Non-pigmented ciliary epithelial cell (primary cell): ENCODE measurements around the gene SMIM10L2A.
"Not testable (repeated sequence)": the region's sequence is repeated elsewhere in the genome, so short reads cannot be mapped to it uniquely, and the experiment has no call there.

ENCODE experiments used
- DNase-seq: peaks from one replicate; pipeline ENCODE4 v3.0.0-alpha.2; 2010; ENCODE audit warnings: low read depth

Gene SMIM10L2A

DNA sequence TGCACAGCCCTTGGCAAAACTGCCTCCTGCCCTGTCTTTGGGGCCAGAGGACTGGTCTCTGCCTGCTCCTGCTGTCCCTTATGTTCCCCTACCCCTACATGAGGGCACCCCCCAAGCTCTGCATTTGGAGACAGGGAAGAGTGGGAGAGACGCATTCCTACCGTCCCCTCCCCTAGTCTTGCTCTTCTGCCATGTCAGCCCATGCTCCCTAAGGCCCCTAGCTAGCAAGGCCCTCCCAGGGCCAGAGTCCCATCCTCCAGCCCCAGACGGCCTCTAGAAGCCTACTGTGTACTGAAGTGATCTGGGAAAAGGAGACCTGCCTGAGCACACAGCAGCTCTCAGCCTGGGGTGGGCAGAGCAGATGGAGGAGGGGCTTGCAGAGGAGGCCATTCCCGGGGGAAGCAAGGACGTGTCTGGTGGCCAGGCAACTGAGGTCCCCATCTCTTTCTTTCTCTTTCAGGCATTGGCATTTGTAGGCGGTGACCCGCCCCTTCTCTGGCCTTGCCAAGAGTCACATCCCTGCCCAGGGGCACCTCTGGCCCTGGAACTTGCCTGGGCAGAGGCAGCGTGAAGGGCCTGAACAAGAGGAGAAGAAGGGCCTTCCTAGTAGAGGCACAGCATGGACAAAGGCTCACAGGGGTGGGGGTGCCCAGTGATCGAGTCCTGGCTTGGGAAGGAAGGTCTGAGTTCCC is 1.6 kb downstream of the SMIM10L2A start:
- not testable (repeated sequence) for DNase-seq

DNA sequence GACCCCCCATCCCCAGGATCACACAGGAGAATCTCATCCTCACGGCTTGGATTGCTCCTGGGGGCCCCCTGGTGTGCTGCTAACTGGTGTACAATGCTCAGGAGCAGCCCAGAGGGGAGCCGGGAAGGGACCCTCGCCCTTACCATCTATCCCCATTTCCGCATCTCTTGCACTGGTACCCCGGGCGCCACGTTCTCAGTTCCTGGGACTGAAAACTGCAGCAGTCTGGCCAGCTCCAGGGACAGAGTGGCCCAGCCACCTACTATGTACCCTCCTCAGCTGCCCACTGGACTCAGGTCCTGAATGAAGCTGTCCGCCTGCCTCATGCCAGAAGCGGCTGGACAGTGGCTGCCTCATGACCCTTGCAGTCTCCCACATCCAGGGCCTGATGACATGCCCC is 2.7 kb downstream of the SMIM10L2A start:
- no peak for DNase-seq

DNA sequence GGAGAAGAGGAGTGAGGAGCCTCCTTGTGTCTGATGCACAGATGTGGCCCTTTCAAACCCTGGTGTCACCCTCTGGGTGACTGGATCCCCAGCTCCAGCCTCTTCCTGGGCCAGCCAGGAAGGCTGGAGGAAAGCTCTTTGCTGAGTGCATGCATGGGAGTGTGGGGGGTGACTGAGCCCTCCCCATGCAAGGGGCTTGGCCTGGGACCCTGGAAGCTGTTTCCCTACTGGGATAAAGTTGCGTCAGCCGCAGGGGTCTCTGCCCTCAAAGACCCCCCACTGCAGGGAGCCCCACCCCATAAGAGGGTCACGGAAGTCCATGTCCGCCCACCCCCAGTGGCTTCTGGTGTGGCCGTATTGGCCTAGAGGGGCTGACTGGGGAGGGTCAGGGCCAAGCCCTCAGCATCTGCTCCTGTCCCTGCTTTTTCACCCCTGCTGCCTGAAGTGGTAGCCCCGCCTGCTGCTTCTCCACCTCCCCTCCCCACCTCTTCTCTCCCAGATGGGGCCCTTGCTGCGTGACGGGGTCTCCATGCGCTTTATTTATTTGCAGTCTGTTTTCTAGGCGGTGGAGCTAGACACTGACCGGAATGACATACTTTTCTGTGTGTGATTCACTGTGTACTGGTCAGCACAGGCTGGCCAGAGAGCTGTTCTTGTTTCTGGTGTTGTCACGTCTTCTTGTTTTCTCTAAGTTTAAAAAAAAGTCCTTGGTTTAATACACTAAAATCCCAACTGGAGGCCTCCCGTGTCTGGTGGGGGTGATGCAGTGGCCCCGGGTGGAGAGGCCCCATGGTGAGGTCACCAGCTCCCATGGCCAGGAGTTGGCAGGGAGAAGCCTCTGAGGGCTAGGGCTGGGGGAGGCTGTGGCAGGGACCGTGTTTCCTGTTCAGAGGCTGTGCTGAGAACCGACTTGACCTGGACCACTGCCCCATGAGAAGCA is 3.6 kb downstream of the SMIM10L2A start:
- DNase-seq: no peak

DNA sequence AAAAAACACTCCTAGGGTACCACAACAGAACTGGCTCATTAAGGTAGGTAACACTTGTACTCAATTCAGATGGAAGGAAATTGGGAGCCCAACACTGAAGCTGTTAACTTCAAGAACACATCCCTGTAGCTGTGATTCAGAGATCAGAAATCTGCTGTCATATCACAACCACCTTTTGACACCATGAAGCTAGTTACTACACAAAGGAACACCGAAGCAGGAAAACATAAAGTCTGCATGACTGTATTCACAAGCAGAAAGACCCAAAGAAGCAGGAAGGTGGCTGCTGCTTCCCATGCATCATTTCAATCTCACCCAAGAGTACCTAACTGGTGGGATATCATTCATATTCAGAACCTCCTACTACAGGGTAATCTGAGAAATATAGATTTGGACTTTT is 7.7 kb downstream of the SMIM10L2A start:
- no peak for DNase-seq

DNA sequence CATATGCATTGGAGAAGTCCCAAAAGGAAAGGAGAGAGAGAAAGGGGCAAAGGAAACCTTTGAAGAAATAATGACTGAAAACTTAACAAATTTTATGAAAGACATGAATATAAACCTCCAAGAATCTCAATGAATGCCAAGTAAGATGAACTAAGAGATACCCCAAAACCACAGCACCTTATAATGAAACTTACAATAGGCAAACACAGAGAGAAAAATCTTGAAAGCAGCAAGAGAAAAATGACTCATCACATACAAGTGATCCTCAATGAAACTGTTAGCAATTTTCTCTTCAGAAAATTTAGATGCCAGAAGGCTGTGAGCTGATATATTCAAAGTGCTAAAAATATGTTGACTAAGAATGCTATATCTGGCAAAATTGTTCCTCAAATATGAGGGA is 10.1 kb downstream of the SMIM10L2A start:
- DNase-seq: no peak

DNA sequence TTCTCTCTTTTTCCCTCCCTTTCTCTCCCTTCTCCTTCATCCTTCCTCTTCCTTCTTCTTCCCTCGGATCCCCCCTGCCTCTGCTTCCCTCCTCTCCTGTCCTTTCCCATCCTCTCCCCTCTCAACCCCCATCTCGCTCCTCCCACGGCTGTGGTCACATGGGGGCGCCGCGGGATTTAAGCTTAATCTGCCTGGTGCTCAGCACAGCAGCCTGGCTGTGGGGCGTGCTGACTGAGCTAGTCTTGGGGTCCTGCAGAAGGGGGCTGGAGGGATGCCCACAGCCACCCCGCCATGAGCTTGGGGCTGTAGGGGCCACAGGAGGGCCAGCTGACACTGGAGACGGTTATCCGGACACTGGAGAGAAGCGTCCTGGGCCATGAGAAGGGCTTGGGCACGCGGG is 10.7 kb downstream of the SMIM10L2A start:
- DNase-seq: no peak

DNA sequence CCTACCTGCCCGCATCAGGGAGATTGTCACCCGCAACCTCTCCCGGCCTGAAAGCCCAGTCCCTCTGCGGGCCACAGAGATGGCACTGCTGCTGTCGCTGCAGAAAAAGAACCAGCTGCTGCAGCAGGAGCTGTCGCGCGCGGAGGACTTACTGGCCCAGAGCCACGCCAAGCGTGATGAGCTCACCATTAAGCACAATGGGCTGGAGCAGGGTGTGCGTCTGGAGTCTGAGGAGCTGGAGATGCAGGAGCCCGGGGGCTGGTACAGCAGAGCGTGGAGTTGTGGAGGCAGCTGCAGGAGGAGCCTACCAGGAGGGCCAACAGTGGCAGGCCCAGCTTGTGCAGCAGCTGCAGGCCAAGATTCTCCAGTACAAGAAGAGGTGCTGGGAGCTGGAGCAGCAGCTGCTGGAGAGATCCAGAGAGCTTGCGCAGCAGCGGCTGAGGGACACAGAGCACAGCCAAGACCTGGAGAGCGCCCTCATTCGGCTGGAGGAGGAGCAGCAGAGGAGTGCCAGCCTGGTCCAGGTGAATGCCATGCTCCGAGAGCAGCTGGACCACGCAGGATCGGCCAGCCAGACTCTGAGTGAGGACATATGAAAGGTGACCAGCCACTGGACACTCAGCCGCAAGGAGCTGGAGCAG is 11.3 kb downstream of the SMIM10L2A start:
- no peak for DNase-seq

DNA sequence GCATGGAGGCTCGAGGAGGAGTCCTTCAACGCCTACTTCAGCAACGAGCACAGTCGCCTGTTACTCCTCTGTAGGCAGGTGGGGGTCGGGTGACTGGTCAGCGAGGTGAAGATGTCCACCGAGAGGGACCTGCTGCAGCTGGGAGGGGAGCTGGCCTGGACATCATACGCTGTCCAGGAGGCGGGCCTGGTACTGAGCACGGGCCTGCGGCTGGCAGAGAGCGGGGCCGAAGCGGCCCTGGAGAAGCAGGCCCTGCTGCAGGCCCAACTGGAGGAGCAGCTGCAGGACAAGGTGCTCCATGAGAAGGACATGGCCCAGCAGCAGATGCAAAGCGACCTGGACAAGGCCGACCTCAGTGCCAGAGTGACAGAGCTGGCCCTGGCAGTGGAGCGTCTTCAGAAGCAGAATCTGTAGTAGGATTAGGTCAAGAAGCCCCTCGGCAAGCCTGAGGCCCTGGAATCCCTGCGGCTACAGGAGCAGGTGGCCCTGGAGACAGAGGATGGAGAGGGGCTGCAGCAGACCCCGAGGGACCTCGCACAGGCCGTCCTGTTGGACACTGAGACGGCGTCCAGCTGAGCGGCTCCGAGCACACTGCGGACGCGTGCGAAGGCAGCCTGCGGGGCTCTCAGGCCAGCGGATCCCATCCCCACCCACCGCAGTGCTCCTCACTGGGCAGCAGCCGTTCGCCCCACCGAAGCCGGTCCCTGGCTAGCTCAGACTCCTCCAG is 11.9 kb downstream of the SMIM10L2A start:
- no peak for DNase-seq

DNA sequence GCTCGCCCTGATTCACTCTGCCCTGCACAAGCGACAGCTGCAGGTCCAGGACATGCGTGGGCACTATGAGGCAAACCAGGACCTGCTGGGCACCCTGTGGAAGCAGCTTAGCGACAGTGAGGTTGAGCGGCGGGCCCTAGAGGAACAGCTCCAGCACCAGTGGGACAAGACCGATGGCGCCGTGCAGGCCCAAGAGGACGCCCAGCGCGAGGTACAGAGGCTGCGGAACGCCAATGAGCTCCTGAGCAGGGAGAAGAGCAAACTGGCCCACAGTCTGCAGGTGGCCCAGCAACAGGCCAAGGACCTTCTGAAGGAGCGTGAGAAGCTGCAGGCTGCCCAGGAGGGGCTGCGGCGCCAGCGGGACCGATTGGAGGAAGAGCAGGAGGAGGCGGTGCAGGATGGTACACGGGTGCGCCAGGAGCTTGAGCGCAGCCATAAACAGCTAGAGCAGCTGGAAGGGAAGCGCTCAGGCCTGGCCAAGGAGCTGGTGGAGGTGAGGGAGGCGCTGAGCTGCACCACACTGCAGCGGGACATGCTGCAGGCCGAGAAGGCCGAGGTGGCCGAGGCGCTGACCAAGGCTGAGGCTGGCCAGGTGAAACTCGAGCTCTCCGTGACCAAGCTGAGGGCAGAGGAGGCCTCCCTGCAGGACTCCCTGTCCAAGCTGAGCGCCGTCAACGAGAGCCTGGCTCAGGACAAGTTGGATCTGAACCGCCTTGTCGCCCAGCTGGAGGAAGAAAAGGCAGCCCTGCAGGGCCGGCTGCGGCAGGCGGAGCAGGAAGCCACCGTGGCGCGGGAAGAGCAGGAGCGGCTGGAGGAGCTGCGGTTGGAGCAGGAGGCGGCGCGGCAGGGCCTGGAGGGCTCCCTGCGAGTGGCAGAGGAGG is 12.8 kb downstream of the SMIM10L2A start:
- no peak for DNase-seq

DNA sequence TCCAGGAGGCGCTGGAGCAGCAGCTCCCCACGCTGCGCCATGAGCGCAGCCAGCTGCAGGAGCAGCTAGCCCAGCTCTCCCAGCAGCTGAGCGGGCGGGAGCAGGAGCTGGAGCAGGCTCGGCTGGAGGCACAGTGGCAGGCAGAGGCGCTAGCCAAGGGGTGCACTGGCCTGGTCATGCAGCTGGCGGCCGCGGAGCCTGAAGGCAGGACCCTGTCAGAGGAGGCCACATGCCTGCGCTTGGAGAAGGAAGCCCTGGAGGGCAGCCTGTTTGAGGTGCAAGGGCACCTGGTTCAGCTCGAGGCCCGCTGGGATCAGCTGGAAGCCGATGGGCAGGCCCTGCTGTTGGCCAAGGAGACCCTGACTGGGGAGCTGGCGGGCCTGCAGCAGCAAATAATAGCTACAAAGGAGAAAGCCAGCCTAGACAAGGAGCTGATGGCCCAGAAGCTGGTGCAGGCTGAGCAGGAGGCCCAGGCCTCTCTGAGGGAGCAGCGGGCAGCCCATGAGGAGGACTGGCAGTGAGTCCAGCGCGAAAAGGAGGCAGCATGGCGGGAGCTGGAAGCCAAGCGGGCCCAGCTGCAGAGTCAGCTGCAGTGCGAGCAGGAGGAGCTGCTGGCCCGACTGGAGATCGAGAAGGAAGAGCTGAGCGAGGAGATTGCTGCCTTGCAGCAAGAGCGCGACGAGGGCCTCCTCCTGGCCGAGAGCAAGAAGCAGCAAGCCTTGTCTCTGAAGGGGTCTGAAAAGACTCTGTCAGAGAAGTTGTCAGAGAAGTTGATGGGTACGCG is 13.6 kb downstream of the SMIM10L2A start:
- no peak for DNase-seq

DNA sequence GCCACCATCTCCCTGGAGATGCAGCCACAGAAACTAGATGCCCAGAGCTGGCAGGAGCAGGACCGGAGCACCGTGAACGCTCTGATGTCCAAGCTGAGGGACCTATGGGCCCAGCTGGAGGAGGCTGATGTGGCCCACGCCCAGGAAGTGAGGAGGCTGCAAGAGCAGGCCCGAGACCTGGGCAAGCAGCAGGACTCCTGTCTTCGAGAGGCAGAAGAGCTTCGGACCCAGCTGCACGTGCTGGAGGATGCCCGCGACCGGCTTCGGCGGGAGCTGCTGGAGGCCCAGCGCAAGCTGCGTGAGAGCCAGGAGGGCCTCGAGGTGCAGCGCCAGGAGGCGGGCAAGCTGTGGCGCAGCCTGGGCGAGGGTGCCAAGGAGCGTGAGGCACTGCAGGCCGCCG is 14.2 kb downstream of the SMIM10L2A start:
- no peak for DNase-seq

DNA sequence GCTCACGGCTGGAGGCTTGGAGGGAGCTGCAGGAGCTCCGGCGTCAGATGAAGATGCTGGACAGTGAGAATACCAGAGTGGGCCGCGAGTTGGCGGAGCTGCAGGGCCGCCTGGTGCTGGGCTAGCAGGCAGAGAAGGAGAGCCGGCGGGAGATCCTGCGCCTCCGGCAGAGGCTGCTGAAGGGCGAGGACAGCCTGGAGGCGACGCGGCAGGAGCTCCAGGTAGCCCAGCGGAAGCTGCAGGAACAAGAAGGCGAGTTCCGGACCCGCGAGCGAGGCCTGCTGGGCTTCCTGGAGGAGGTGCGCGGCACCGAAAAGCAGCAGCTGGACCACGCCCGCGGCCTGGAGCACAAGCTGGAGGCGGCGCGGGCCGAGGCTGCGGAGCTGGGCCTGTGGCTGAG is 14.7 kb downstream of the SMIM10L2A start:
- DNase-seq: no peak

DNA sequence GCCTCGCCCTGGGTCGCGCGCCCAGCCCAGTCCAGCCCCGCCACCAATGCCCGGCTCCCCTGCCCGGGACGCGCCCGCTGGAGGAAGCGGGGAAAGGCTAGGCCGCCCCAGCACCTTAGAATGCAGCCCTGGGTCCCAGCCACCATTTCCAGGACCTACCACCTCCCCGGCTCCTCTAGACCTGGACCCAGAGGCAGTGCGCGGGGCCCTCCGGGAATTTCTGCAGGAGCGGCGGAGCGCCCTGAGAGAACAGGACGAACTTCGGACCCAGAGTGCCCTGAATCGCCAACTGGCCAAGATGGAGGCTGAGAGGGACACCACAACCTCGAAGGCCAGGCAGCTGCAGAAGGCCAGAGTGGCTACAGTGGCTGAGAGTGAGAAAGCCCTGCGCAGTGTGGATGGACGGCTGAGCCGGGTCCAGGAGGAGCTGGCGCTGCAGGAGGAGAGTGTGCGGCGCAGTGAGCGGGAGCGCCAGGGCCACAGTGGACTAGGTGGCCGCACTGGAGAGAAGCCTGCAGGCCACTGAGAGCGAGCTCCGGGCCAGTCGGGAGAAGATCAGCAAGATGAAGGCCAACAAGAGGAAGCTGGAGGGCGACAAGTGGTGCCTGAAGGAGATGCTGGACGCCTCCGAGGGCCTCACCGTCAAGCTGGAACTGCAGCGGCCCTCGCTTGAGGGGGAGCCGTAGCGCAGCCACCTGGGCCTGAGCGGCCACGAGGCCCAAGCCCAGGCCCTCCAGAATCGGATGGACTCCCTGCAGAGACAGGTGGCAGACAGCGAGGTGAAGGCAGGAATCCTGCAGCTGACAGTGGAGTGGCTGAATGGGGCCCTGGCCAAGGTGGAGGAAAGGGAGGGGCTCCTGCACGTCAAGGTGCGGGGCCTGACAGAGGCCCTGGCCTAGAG is 15.5 kb downstream of the SMIM10L2A start:
- DNase-seq: no peak

DNA sequence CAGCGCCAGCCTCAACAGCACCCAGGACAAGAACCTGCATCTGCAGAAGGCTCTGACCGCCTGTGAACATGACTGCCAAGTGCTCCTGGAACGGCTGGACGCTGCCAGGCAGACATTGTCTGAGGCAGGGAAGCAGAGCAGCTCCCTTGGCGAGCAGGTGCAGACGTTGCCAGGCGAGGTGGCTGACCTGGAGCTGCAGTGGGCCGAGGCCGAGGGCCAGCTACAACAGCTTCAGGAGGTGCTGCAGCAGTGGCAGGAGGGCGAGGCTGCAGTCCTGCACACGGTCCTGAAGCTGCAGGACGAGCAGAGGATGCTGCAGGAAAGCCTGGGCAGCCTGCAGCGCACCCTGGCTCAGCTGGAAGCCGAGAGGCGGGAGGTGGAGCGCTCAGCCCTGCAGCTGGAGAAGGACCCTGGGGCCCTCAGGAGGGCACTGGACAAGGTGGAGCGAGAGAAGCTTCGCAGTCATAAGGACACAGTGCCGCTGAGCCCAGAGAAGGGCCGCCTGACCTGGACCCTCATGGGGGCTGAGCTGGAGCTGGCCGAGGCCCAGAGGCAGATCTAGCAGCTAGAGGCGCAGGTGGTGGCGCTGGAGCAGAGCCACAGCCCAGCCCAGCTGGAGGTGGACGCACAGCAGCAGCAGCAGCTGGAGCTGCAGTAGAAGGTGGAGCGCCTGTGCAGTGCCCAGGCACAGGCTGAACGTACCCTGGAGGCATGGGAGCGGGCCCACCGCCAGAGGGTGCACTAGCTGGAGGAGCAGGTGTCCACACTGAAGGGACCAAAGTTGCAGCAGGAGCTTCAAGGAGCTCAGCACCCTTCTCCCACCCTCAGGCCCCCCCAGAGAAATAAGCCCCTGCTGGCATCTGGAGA is 16.4 kb downstream of the SMIM10L2A start:
- DNase-seq: no peak

DNA sequence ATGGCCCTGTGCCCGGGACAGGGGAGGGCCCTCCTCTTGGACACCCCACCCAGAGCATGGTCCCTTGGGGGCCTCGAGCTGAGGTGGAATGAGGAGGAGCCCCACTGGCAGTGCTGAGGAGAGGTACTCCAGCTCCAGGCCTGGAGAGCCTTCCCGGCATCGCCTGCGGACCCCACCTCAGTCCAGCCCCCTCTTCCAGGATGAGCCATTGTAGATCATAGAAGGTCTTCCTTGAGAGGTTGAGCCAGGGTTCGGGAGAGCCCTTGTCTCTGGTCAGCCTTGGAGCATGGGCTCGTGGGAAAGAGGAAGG is 16.9 kb downstream of the SMIM10L2A start:
- no peak for DNase-seq

DNA sequence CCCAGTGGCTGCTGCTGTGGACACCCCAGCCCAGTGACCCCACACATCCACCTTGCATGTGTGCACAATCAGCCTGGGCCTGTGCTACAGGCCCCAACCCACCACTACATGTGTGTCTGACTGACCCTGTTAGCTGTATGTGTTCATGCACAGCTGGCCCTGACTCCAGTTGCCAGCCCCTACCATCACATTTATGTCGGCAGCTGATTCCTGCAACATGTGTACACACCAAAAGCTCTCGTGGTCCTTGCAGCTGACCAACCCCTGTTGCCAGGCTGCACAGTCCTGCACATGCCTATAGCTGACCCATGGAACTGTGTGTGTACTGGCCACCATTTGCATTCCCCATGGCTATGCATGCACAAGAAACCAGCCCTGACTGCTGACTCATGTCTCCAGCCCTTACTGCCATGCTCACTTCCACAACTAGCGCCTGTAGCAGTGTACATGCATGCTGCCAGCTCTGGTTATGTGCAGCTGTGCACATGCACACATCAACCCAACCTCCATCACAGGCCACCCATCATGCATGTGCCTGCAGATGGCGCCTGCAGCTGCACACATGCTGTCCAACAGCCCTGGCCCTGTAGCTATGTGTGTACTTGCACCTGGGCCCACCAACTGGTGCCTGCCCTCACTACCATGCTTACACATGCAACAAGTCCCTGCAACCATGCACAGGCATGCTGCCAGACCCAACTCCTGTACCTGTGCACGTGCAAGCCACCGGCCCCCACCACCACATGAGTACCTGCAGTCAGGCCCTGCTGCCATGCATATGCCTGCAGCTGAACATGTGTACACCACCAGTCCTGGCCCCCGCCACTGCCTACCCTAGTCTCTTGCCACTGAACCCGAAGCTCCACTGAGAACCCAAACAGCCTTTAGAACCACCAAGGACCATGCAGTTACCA is 28.1 kb downstream of the SMIM10L2A start:
- no peak for DNase-seq

DNA sequence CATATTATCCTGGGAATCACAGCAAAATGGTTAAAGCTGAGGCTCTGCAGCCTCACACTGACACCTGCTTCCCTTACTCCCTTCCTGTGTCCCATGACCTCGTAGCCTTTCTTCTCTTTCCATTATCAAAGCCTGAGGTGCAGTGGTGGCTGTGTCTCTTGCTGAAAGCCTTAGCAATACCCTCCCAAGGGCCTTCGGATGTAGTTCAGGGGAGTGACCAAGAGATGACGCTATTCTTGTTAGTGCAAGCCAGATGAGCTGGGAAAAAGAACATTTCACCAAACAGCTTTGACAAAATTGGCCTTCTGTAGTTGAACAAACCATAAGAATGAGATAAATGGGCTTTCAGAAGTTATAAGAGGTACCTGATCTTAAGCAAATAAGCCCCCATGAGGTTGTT is 31.6 kb downstream of the SMIM10L2A start:
- DNase-seq: no peak
